H1 (cell line): ENCODE data around the gene GRAP.

Source experiments
- EZH2 ChIP-seq: fragments of 200-600 bp; sonication (generic); IDR thresholded peaks from 2 replicates; pipeline ENCODE4 v1.7.1; 2012; ENCODE audit warnings: low read depth, mild to moderate bottlenecking, moderate library complexity, low read length, inconsistent platforms; ENCODE audit not compliant: severe bottlenecking
- FOSL1 ChIP-seq: IDR thresholded peaks from 2 replicates; pipeline ENCODE4 v1.6.1; 2011; ENCODE audit warnings: mild to moderate bottlenecking, low read depth, low read length, moderate library complexity; ENCODE audit not compliant: insufficient read depth
- GABPA ChIP-seq: IDR thresholded peaks from 2 replicates; pipeline ENCODE4 v1.6.1; 2011; ENCODE audit warnings: mild to moderate bottlenecking, low read length, moderate library complexity, borderline replicate concordance; ENCODE audit not compliant: insufficient read depth
- HDAC6 ChIP-seq: IDR thresholded peaks from one replicate; pipeline ENCODE4 v1.7.1; 2012; ENCODE audit warnings: low read depth, mild to moderate bottlenecking, inconsistent platforms, low read length, moderate library complexity
- POLR2A ChIP-seq, 2 experiments: IDR thresholded peaks; 1 replicate in 1 of 2; 2 replicates in 1 of 2; pipeline ENCODE4 v1.6.1; 2011; ENCODE audit warnings: low read depth in 2 of 2, low read length in 2 of 2, mild to moderate bottlenecking in 2 of 2; ENCODE audit errors: control extremely low read depth in 1 of 2
- RFX5 ChIP-seq: IDR thresholded peaks from 2 replicates; pipeline ENCODE4 v1.6.1; 2011; ENCODE audit warnings: low read depth, low read length, improper control_type of control experiment, borderline replicate concordance
- TBP ChIP-seq: IDR thresholded peaks from 2 replicates; pipeline ENCODE4 v1.6.1; 2011; ENCODE audit warnings: low read depth, low read length, improper control_type of control experiment

DNA sequence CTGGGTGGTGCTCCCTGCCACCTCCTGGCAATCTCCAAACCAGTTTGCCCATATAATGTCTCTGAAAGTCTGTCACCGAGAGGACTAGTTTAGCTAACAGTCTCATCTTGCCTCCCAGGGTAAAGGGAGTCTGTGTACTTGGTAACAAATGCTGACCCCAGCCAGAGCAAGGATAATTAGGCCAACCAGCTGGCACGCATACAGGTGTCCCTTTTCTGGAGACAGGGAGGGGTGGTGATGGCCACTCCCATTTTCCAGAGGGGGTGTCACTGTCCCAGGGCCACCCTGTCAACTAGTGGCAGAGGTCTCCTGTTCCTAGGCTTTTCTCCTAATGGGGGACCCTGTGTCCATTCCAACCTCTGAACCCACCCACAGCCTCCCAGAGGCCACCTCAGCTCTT is 50.3 kb downstream of the GRAP start:
- TF ChIP-seq POLR2A (IDR thresholded peaks at IDR 0.05; ENCODE audit: control extremely low read depth in 1 of 2, low read depth in 2 of 2, low read length in 2 of 2), result no peak
- TF ChIP-seq GABPA, result no peak
- no peak for TF ChIP-seq EZH2
- no peak for TF ChIP-seq TBP
- no peak for TF ChIP-seq HDAC6
- no peak for TF ChIP-seq RFX5
- no peak for TF ChIP-seq FOSL1
